Activated CD4-positive, alpha-beta T cell treated with anti-CD3 and anti-CD28 coated beads for 4 hours (primary cell): ENCODE results near the gene TJAP1.
"Not testable (repeated sequence)": the region's sequence is repeated elsewhere in the genome, so short reads cannot be mapped to it uniquely, and the experiment has no call there.

Experiments
- DNase-seq, 2 donors: peaks; one replicate each; pipeline ENCODE4 v3.0.0-alpha.2; 2020

Gene TJAP1

DNA sequence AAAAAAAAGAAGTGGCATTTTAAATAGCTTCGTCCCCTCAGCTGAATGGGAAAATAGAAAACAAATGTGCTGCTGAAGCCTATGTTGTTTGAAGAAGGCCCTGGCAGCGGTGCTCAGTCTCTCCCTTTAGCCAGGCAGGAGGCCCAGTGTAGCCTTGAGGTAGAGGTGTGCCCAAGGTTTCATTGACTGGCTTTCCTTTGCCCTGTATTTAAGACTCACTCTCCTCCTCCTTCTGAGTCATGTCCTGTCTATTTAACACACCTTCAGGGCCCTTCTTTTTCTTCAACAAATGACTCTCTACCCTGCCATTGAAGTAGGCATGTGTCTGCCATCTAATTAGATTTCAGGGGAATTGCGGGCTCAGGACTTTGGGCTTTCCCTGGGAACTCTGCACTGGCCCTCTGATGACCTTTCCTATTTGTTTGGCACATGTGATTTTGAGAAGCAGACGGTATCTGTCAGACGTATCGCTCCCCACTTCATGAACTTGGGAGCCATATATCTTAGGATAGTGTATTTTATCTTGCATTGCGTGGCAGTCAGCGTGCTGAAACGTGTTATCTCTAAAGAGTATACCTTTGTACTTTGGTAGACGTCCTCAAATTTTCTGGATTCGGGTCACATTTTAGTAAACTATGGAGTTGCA is 4.3 kb downstream of the TJAP1 start:
- DNase-seq, result no peak

DNA sequence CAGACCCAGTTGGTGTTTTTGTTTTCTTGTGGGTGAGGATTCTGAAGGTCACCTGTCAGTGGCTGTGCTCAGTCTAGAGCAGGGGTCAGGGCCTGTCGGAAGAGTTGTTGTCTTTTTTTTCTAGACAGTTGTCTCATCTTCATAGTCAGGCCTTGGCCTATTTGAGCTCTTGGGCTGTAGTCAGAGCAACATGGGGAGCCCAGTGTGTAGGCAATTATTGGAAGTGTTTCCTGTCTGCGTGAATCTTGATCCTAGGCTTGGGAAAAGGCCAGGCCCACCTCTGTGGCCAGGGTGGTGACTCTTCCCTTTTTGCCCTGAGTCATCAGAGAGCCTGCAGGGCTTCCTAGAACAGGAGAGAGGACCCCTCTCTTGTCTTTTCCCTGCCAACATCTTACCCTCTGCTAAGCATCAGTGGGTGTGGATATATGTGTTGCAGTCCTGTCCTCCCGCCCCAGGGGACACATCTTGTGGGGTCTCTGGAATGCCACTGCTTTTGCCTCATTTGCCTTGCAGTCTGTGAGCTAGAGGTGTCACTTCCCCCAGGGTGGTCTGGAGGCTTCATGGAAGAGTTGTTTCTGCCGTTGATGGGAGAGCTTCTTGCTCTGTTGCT is 11.4 kb downstream of the TJAP1 start:
- no peak for DNase-seq

DNA sequence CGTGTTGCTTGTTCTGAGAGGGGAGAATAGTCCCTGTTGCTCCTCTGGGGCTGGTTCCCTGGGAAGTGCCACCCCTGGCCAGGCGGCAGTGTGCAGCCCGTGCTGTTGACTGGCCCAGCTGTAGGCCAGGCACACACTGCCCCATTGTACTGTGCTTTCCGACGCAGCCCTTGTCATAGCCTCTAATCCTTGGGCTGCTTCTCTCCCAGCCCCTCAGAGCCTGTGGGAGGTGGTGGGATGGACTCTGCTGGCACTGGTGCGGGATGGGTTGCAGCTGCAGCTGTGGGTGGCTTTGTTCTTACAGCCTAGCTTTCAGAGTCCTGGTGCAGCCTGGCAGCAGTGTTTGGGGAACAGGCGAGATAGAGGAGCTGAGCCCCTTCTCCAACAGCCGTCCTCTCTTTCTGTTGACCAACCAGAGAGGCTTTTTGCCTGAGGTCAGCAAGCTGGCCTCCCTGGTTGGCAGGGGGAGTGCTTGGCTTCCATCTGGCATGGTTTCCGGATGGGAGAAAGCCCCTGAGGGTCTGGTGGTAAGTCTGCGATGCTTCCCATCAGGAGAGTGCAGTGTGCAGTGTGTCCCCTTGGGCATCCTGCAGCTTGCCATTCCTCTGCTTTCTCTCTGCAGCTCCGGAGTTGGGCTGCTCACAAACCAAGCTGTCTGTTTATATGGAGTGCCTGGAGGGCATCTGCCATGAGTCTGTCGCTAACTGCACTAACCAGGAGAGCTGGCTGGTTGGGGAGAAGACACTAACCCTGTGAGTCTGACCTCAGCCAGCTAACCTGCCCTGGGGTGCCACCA is 12.1 kb downstream of the TJAP1 start:
- DNase-seq, result no peak

DNA sequence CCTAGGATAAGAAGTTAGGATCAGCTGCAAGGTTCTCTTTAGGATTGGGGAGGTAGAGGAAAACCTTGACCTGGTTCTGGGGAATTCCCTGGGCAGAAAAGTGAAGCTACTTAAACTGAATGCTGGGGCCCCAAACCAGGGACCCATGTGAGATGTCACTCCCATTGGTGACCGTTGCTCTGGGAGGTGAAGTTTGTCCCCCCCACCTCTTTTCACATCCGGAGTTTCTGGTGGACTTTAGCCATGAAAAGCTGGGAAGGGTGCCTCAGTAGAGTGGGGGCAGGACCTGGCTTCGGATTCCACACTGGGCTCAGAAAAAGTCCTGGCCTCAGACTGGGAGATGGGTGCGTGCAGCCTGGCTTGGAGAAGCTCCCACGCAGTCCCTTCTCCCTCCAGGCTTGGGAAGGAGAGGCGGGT is 13.2 kb downstream of the TJAP1 start:
- DNase-seq, result no peak

DNA sequence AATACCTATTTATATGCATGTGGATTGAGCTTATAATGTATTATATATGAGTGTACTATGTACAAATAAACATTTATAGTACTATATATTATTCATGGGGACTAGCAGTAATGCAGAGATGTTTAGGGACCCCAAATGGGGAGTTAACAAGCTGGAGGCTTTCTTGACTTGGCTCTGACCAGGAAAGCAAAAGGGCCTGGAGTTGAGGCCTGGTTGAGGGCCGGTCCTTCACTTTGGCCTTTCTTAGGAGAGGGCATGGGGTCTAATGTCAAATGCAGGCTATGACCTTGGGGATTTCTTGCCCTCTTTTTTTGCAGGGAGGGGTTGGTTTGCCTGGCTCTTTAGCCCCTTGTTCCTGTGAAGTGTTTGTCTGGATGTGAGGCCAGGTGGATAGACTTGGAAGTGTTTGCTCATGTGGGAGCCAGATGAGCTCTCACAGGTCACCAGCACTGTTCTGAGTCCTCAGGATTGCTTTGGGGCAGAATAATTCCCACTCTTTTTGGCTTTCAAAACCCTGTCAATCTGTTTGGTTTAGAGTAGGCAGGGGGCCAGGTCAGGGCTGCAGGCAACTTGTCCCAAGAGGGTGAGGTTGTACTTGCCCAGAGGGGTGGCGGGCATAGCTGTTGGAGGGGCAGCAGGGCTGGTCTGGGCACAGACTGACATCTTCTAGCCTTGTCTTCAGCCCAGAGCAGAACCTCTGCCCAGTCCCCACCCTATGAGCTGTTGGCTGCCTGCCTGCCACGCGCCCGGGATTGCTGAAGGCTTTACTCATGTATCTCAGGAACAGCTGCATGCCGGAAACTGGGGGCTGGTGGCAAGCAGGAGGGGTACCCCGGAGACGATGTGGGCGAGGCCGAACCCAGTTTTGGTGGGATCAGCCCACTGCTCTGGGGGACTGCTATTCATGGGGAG is 14.6 kb downstream of the TJAP1 start:
- no peak for DNase-seq

DNA sequence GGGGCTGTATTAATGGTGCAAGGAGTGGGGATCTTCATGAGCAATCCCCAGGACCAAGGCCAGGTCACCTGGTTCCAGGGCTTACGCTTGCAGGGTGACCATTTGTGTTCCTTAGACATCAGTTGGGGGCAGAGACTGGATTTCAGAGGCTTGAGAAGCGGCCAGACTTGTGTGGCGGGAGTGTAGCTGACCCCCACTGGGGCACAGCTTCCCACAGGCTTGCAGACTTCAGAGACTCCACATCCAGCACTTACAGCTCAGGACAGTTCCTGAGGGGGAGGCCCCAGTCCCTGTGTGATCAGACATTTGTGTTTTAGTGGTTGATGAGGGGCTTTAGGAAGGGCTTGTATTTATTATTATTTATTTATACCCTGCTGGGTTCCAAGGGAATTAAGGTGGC is 15.3 kb downstream of the TJAP1 start:
- no peak for DNase-seq

DNA sequence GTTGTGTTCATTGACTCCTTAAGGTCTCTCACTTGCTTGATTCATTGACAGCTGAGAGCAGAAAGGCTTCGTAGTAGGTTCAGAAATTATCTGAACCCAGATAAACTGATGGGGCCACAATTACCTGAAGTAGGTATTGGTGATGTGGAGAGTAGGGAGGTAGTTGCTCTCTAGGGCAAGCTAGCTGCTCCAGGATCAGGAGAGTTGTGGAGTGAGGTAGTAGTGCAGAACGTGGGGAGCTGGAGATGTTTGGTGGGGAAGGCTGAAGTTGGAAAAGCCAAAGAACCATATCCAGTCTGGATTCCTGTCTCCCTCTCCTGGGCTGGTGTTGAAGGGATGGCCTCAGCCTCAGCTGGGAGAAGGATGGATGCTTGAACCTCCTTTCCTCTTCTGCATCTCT is 15.9 kb downstream of the TJAP1 start:
- DNase-seq, result no peak

DNA sequence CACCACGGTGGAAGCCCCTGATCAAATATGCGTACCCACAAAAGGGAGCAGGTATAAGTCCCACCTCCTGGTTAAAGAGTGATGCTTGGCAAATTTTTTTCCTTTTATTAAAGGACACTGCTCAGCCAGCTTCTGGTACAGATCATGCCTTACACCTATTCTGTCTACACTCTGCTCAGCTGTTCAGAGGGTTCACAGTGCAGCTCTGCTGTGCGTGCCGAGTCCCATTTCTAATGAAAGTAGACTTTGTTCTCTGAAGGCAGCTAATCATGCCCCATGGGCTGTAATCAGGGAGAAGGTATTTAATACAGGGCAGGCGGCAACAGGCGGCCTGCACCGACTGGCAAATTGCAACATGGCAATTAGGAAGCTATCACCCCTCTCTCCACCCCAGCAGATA is 16.5 kb downstream of the TJAP1 start:
- no peak for DNase-seq

DNA sequence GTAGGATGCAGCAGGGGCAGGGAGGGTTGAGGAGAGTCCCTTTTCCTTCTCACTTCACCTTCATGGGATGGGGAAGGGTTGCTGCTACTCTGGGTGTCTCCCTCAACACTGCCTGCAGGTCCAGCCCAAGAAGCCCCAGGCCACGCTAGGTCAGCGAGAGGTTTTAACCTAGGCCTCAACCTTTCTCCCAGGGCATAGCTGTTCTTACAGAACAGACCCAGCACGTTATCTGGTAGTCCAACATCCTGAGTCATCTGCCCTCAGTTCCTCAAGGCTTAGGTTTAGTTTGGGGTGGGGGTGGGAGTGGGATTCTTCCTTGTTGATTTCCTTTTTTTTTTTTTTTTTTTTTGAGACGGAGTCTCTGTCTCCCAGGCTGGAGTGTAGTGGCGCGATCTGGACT is 17.0 kb downstream of the TJAP1 start:
- DNase-seq, result no peak

DNA sequence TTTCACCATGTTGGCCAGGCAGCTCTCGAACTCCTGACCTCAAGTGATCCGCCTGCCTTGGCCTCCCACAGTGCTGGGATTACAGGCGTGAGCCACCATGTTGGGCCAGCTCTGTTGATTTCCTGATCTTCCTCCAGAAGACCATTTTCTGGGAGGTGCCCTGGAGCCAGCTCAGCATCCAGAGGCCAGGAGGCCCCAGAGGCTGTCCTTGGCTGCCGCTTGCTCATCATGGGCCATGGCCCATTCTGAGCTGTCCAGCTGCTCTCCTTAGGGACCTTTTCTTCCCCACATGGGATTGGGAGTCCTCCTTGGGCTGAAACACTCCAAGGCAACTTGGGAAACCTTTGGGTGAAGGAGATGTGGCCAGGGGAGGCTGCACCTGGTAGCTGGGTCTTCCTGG is 17.4 kb downstream of the TJAP1 start:
- no peak for DNase-seq

DNA sequence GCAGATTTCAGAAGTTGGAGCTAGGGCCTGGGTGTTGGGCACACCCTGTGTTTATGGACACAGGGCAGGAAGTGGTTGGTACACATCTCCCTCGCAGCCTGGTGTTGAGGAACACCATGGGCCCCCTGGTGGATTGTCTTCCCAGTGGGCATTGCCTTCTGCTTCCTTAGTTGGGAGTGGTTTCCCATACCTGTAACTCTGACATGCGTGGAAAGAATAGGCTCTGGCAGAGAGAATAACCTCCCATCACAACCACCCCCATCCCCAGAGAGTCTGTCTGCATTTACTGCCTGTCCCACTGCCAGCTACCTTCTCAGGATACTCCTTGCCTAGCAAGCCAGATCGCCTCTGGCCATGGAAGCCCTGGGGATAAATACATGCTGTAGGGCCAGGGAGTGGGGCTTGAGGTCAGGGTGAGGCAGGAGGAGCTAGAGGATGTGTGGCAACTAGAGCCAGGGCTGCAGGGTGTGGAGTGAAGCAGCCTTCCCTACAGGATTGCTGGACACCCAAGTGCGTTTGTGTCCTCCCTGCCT is 18.1 kb downstream of the TJAP1 start:
- DNase-seq, result no peak

DNA sequence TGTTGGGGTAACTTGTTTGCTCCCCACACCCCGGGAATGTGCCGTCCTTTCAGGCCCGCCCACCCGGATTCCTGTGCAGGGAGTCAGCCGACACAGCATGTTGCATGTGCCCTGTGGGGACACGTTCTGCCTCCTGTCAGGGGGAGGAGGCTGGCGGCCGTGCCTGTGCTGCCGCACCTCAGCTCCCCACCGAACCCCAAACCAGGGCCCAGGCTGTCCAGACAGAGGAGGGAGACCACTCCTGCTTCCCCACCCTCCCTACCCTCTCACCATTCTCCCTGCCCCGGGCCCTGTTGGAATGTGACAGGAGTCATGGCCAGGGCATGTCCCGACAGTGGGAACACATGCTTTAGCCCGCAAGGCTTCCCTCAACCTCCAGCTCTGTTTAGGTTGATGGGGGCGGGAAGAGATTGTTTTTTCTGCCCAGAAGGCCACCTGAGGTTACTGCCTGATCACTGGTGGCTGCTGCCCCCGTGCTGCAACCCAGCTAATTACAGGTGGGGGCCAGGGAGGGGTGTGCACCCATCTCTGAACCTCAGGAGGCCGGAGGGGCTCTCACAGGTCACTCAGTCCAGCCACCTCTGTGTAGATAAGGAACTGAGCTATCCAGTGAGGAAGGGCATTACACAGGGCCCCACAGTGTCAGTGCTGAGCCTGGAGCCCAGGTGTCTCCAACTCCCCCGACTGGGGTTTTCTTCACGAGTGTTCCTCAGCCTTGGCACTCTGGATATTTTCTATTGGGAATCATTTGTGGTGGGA is 19.2 kb downstream of the TJAP1 start:
- DNase-seq, result no peak

DNA sequence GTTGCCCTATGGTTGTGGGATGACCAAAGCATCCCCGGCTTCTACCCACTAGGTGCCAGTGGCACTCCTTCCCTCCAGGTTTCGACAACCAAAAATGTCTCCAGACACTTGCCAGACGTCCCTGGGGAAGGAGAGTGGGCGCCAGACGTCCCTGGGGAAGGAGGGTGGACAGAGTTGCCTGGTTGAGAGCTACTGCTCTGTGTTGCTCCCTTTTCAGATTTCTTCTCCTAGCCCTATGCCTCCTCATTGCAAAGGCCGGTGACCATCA is 19.7 kb downstream of the TJAP1 start:
- no peak for DNase-seq

DNA sequence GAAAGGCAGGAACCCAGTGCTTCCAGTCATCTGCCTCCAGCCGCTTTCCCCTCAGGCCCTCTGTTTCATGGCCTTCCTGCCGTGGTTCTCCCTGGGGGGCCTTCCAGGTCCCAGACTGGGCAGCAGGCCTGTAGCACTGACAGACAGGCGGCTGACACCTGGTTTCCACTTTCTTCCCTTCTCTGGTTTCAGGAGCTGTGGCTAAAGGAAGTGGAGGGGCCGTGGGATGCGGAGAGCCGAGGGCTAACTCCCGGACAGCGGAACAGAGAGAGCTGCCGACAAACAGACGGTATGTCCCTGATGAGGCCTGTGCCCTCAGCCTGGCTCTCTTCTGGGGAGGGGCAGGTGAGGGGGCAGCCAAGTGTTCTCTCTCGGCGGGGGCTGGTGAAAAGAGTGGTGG is 20.3 kb downstream of the TJAP1 start:
- DNase-seq, result no peak

DNA sequence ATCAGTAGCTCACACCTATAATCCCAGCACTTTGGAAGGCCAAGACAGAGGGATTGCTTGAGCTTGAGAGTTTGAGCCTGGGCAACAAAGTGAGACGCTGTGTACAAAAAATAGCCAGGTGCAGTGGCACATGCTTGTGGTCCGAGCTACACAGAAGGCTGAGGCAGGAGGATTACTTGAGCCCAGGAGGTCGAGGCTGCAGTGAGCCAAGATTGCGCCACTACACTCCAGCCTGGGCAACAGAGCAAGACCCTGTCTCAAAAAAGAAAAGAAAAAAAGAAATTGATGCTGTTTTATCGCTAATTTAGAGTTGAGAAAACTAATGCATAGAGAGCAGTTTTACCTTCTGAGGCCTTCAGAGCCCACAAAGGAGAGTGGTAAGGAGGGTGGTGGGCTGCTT is 20.9 kb downstream of the TJAP1 start:
- DNase-seq, result not testable (repeated sequence)

DNA sequence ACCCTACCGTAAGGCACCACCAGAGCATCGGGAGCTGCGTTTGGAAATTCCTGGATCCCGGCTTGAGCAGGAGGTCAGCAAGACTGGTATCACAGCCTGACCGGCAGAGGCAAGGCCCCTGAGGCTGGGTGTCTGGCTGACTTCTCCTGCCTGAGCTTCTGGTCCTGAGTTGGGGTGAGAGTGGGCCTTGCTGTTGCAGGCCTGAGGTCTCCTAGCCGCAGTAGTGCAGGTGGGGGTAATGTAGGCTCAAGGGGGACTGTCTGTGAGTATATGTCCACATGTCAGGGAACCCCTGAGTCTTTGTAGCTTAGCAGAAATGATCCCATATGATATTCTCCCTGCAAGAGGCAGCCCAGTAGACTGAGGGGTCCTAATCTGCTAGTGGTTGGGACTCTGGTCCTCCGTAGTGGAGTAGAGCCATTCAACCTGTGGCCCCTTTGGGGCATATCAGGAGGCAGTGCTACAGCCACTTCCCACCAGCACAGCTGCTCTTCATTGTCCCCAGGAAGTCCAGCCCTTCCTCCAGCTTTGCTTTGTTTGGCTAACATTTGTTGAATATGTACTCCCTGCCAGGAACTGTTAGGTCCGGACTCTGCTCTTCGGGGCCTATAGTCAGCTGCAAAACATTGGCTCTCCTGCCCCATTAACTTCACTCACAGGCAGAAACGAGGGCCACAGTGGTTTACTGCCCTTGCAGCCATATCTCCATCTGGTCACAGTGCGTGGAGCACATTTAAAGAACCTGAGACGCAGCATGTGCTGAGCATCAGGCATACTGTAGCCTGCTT is 21.9 kb downstream of the TJAP1 start:
- no peak for DNase-seq

DNA sequence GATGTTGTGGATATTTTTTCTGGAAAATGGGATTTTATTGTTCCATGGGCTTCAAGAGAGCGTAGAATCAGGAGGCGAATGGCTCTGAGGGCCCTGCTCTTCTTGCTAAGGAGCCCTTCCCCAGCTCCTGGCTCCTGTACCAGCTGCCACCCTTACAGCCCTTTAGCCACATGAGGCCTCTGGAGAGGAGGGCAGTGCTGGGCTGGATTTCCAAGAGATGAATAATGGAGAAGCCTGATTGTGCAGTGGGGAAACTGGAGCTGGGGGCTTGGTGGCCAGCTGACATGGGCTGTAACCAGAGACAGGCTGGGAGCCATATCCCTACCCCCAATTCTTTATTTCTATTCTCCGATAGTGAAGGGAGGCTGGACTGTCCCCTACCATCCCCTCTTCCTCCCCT is 23.6 kb downstream of the TJAP1 start:
- no peak for DNase-seq

DNA sequence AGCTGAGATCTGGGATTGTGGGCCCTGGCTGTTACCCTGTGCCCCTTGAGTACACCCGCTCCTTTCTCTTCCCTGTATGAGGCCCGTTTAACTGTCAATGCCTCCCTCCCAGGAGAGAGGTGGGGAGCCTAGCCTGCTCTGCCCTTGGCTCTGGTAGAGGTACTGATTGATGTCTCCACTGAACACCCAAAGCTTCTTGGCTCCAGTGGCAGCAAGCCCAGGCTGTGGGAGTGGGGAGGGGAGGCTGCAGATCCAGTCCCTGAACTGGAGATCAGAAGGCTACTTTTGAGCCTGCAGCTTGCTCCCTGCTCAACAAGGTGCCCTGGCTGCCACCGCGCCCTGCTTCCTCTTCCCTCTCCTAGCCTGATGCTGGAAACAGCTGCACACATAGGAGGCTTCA is 25.3 kb downstream of the TJAP1 start:
- no peak for DNase-seq

DNA sequence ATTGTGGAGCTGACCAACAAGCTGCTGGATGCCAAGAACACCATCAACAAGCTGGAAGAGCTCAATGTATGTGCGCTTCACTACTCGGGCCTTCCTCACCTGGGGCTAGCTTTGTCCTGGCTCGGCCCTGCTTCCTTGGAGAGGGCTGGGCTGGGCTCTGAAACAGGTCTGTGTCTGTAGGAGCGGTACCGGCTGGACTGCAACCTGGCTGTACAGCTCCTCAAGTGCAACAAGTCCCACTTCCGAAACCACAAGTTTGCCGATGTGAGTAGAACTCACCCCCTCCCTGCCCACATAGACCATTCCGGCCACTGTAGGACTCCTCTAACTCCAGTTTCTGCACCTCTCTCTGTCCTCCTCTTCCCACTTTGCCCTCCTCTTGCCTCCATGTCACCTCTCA is 26.1 kb downstream of the TJAP1 start:
- no peak for DNase-seq

DNA sequence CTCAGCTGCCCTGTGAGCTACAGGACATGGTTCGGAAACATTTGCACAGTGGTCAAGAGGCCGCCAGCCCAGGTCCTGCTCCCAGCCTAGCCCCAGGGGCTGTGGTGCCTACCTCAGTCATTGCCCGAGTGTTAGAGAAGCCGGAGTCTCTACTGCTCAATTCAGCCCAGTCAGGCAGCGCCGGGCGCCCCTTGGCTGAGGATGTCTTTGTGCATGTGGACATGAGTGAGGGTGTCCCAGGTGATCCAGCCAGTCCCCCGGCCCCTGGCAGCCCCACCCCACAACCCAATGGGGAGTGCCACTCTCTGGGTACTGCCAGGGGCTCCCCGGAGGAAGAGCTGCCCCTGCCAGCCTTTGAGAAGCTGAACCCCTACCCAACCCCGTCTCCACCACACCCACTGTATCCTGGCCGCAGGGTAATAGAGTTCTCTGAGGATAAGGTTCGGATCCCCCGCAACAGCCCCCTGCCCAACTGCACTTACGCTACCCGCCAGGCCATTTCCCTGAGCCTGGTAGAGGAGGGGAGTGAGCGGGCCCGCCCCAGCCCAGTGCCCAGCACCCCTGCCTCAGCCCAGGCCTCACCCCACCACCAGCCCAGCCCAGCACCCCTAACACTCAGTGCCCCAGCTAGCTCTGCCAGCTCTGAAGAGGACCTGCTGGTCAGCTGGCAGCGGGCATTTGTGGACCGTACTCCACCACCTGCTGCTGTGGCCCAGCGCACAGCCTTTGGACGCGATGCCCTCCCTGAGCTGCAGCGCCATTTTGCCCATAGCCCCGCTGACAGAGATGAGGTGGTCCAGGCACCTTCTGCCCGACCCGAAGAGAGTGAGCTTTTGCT is 27.6 kb downstream of the TJAP1 start:
- DNase-seq, result no peak

DNA sequence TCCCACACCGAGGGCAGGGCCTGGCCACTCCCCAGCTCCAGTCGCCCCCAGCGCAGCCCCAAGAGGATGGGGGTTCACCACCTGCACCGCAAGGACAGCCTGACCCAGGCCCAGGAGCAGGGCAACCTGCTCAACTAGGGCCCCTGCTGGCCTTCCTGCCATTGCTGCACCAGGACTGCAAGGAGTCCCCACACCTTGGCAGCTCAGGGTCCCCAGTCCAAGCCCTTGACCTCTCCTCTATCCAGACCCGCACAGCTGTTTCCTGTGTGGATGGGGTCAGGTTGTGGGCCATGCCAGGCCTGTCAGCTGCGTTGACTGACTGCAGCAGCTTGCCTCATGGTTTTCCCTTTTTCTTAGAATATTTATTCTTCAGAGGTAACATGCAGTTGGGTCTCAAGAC is 28.3 kb downstream of the TJAP1 start:
- DNase-seq, result no peak
